HG03469 (cell line): ENCODE results near the gene RAD51D.
"Not testable (repeated sequence)": the region's sequence is repeated elsewhere in the genome, so short reads cannot be mapped to it uniquely, and the experiment has no call there.

ENCODE experiments used
- ATAC-seq: cut with Tn5 transposase; IDR thresholded peaks from one replicate; pipeline ENCODE4 v1.9.1; 2021; ENCODE audit warnings: mild to moderate bottlenecking, moderate library complexity, moderate number of reproducible peaks; ENCODE audit not compliant: unreplicated experiment

Gene RAD51D

GRCh38 chr17:35073183-35073790 is 46.4 kb downstream of the RAD51D start:
- ATAC-seq: no peak

- no peak for ATAC-seq
Observed at GRCh38 chr17:35069311-35069710, 50.3 kb downstream of the RAD51D start.

- ATAC-seq: no peak
Observed at GRCh38 chr17:35068249-35068648, 51.4 kb downstream of the RAD51D start.

- no peak for ATAC-seq
Observed at GRCh38 chr17:35065880-35066279, 53.8 kb downstream of the RAD51D start.

GRCh38 chr17:35064516-35065215 is 55.0 kb downstream of the RAD51D start:
- ATAC-seq: no peak

GRCh38 chr17:35063514-35064223 is 56.0 kb downstream of the RAD51D start, which contains the start of gene RFFL:
Gene RFFL (minus strand): TSS chr17:35063707. CDS start chr17:35026553, 37,154 bp downstream.
- ATAC-seq: peak; percentile 58

GRCh38 chr17:35062308-35062707 is 57.4 kb downstream of the RAD51D start:
- ATAC-seq: no peak

GRCh38 chr17:35057332-35057915 is 62.2 kb downstream of the RAD51D start:
- no peak for ATAC-seq

- ATAC-seq: no peak
Observed at GRCh38 chr17:35056013-35056412, 63.6 kb downstream of the RAD51D start.

- no peak for ATAC-seq
Observed at GRCh38 chr17:35053204-35053603, 66.5 kb downstream of the RAD51D start.

- ATAC-seq: no peak
Observed at GRCh38 chr17:35052780-35053179, 66.9 kb downstream of the RAD51D start.

GRCh38 chr17:35052241-35052610 is 67.4 kb downstream of the RAD51D start:
- ATAC-seq: no peak

GRCh38 chr17:35051579-35052240 is 68.0 kb downstream of the RAD51D start:
- ATAC-seq: no peak

GRCh38 chr17:35051183-35051578 is 68.5 kb downstream of the RAD51D start:
- ATAC-seq: no peak

GRCh38 chr17:35050170-35050569 is 69.5 kb downstream of the RAD51D start:
- ATAC-seq: no peak

GRCh38 chr17:35048685-35049379 is 70.8 kb downstream of the RAD51D start:
- ATAC-seq: no peak

- peak; percentile 42 for ATAC-seq
Observed at GRCh38 chr17:35046740-35047283, 72.8 kb downstream of the RAD51D start.

- no peak for ATAC-seq
Observed at GRCh38 chr17:35046245-35046644, 73.4 kb downstream of the RAD51D start.

GRCh38 chr17:35045458-35045979 is 74.1 kb downstream of the RAD51D start:
- ATAC-seq: not testable (repeated sequence)

GRCh38 chr17:35044181-35044580 is 75.5 kb downstream of the RAD51D start:
- ATAC-seq: no peak
